Heart left ventricle (tissue), 16 donors: ENCODE measurements around the gene PTPN13. TPM values are rescaled to one million over a fixed set of nuclear protein-coding genes. Genes with fewer than 3 reads are reported as not detected.

Source experiments
- ATAC-seq, 4 donors: fragments of 200-7000 bp; cut with Tn5 transposase; one replicate each; pipeline ENCODE4 v1.9.1; 2020 to 2022; ENCODE audit warnings: moderate library complexity in 4 of 4, mild to moderate bottlenecking in 3 of 4, moderate number of reproducible peaks in 1 of 4
- DNase-seq, 5 donors: peaks; one replicate each; pipeline ENCODE4 v3.0.0-alpha.2; 2020
- H3K27ac ChIP-seq, 12 donors: fragments of 200-600 bp; sonication (generic) in 4 of 12; one replicate each; pipeline versions ENCODE4 v1.5.0 to v1.8.0; 2016 to 2022; ENCODE audit warnings: mild to moderate bottlenecking in 2 of 12
- H3K27me3 ChIP-seq, 9 donors: fragments of 200-600 bp; sonication (generic) in 2 of 9; one replicate each; pipeline versions ENCODE4 v1.5.1 to v1.8.0; 2016 to 2022; ENCODE audit warnings: mild to moderate bottlenecking in 3 of 9
- H3K36me3 ChIP-seq, 9 donors: fragments of 200-600 bp; sonication (generic) in 2 of 9; one replicate each; pipeline versions ENCODE4 v1.5.0 to v1.8.0; 2018 to 2022; ENCODE audit warnings: mild to moderate bottlenecking in 2 of 9
- H3K4me1 ChIP-seq, 12 donors: fragments of 200-600 bp; sonication (generic) in 4 of 12; one replicate each; pipeline versions ENCODE4 v1.5.0 to v1.8.0; 2016 to 2022; ENCODE audit warnings: mild to moderate bottlenecking in 3 of 12
- H3K4me3 ChIP-seq, 12 donors: fragments of 200-600 bp; sonication (generic) in 4 of 12; one replicate each; pipeline versions ENCODE4 v1.5.0 to v1.8.0; 2017 to 2022; ENCODE audit warnings: mild to moderate bottlenecking in 9 of 12, moderate library complexity in 4 of 12
- H3K9me3 ChIP-seq, 12 donors: fragments of 200-600 bp; sonication (generic) in 4 of 12; one replicate each; pipeline versions ENCODE4 v1.5.0 to v1.8.0; 2016 to 2022; ENCODE audit warnings: mild to moderate bottlenecking in 1 of 12
- POLR2A ChIP-seq, 2 donors: fragments of 450-650 bp; IDR thresholded peaks; one replicate each; pipeline ENCODE4 v1.6.1; 2017; ENCODE audit warnings: antibody characterized with exemption in 2 of 2, mild to moderate bottlenecking in 2 of 2, moderate library complexity in 2 of 2
- WGBS, 4 donors: extraction: QIAGEN DNeasy Blood & Tissue Kit in 2 of 4; methylation state at CpG; one replicate each; pipeline versions ENCODE4 v1.1.5 to v1.1.7; 2013 to 2018; 5-methylcytosine and 5-hydroxymethylcytosine counted together
- intact Hi-C, 10 donors: fragments of 100-400 bp; cut with DNase I; formaldehyde crosslinking; loops; one replicate each; pipeline versions ENCODE4 v1.11.1 to v1.14.2; 2022
- polyA plus RNA-seq, 2 donors: library from polyadenylated mRNA; stranded (reverse); fragments of 200-250 nt; gene quantifications; one replicate each; pipeline ENCODE4 v1.2.3, GENCODE V29; 2013
- total RNA-seq, 9 donors: library from RNA; depleted of rRNA in 2 of 9; stranded (reverse); fragments of >200 nt in 2 of 9; fragmentation: NEBNext Ultra II Directional in 3 of 9; extraction: Animal tissue kit (Norgen Biotek cat#: 25700) in 3 of 9; gene quantifications; one replicate each; pipeline versions ENCODE4 v1.1.0 to v1.2.4, GENCODE V29; 2016 to 2023
- TF ChIP-seq, protein P1 (sequence below), 12 donors: fragments of 200-600 bp; sonication (generic) in 4 of 12; IDR thresholded peaks; one replicate each; pipeline versions ENCODE4 v1.5.0 to v1.8.0; 2018 to 2022; ENCODE audit warnings: antibody characterized with exemption in 12 of 12, mild to moderate bottlenecking in 5 of 12
- donor health status: ischemic (EF 13 %, LVEDD 7.1; RV severe dilation, severe dysfunction).
- donor health status: healthy with polysubstance abuse.
- donor health status: DM: no; HTN: yes; CAD: no.
- donor health status: DM: no; HTN: no; CAD: no.
- donor health status: ischemic (EF 25% LVEDD 6.9; RV normal size, moderate dysfunction).
- donor health status: ischemic (EF 25% LVEDD 5.7; RV mildly dilated, moderate dysfunction).
- donor health status: healthy.
- donor health status: DM: yes; HTN: yes; CAD: no.
- donor health status: ischemic (EF 35%, LVEDD 5.7; RV mildly dilated, moderate dysfunction).
- donor health status: nonischemic (EF 11% LVEDD 7.7; RV severe dilation, severe dysfunction).
- donor health status: DM: yes; HTN: yes; CAD: no.
- donor health status: PGD.
- donor health status: ischemic (EF 29% LVEDD 5.4; RV normal size, mild dysfunction).
- donor health status: nonischemic (EF 23%, LVEDD 6.1; RV moderate dilation, normal function).

The PTPN13 gene
- total and polyA plus RNA-seq, 11 donors: 0.60 to 14.3 (median 3.6) TPM

GRCh38 chr4:86685401-86685800 lies 91.3 kb downstream of the PTPN13 start:
- ATAC-seq: no peak

GRCh38 chr4:86686741-86687140 lies 92.6 kb downstream of the PTPN13 start:
- H3K27me3 ChIP-seq: no peaks in the 10 kb centered on the region
- no peak overlapping the region for H3K27ac ChIP-seq
- H3K4me3 ChIP-seq: no peak overlapping the region
- no peak for ATAC-seq
- TF ChIP-seq, protein P1, sequence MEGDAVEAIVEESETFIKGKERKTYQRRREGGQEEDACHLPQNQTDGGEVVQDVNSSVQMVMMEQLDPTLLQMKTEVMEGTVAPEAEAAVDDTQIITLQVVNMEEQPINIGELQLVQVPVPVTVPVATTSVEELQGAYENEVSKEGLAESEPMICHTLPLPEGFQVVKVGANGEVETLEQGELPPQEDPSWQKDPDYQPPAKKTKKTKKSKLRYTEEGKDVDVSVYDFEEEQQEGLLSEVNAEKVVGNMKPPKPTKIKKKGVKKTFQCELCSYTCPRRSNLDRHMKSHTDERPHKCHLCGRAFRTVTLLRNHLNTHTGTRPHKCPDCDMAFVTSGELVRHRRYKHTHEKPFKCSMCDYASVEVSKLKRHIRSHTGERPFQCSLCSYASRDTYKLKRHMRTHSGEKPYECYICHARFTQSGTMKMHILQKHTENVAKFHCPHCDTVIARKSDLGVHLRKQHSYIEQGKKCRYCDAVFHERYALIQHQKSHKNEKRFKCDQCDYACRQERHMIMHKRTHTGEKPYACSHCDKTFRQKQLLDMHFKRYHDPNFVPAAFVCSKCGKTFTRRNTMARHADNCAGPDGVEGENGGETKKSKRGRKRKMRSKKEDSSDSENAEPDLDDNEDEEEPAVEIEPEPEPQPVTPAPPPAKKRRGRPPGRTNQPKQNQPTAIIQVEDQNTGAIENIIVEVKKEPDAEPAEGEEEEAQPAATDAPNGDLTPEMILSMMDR (IDR thresholded peaks at IDR 0.05): no peak
- TF ChIP-seq POLR2A (IDR thresholded peaks at IDR 0.05): no peak
- DNase-seq: no peak
- H3K4me1 ChIP-seq: no peaks in the 10 kb centered on the region
- intact Hi-C loops: no loop called here
- no peaks in the 10 kb centered on the region for H3K9me3 ChIP-seq
- peaks cover 0 to 5% (median 0%) of the 10 kb centered on the region in 9 donors for H3K36me3 ChIP-seq
- 81 to 87% (median 85%) methylated on average over 3 of the region's 3 CpGs for WGBS, 4 donors

More at GRCh38 chr4:86685401-86685800, 91.3 kb downstream of the PTPN13 start:
- WGBS, 4 donors: 57 to 70% (median 61%) methylated on average over 3 of the region's 3 CpGs
- intact Hi-C loops: no loop called here
- Histone ChIP-seq H3K9me3 (no peaks in the 10 kb centered on the region), H3K36me3 (peaks cover 0 to 5% (median 0%) of the 10 kb centered on the region in 9 donors), H3K27me3 (no peaks in the 10 kb centered on the region), H3K4me1 (no peaks in the 10 kb centered on the region), H3K27ac (no peak overlapping the region), H3K4me3 (no peak overlapping the region)
- DNase-seq: no peak
- no peak for TF ChIP-seq POLR2A (IDR thresholded peaks at IDR 0.05)
- TF ChIP-seq, protein P1 (IDR thresholded peaks at IDR 0.05): no peak

- WGBS, 4 donors: 82 to 91% (median 83%) methylated on average over 2 of the region's 2 CpGs
- H3K27me3 ChIP-seq: no peaks in the 10 kb centered on the region
- DNase-seq (no peak), ATAC-seq (no peak)
- no peaks in the 10 kb centered on the region for H3K9me3 ChIP-seq
- no peak overlapping the region for H3K27ac ChIP-seq
- intact Hi-C loops: no loop called here
- TF ChIP-seq POLR2A (IDR thresholded peaks at IDR 0.05): no peak
- TF ChIP-seq, protein P1 (IDR thresholded peaks at IDR 0.05): no peak
- H3K4me3 ChIP-seq: no peak overlapping the region
- peaks cover 0 to 5% (median 0%) of the 10 kb centered on the region in 9 donors for H3K36me3 ChIP-seq
- H3K4me1 ChIP-seq: no peaks in the 10 kb centered on the region
Measured at GRCh38 chr4:86688026-86688425, 93.9 kb downstream of the PTPN13 start.

DNA sequence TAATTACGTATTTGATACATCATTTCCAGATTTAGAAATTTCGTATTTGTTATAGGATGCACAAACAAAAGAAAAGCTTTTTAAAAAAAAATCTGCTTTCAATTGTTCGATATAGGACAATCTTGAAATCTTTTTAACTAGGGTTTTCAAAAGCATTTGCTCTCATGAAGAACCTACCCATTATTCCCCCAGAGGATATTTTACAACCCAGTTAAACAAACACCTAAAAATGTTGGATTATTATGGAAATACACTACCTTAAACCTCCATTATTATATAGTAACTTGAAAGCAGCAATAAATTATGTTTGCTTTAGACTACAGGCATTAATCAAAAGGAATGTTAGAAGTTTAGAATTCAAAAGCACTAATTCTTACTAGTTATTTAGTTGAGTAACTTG lies 110.5 kb downstream of the PTPN13 start:
- no peak for ATAC-seq
- H3K4me3 ChIP-seq: no peak overlapping the region

More for the DNA sequence above, 110.5 kb downstream of the PTPN13 start:
- no peaks in the 10 kb centered on the region for H3K4me1 ChIP-seq
- no peak overlapping the region for H3K27ac ChIP-seq
- H3K36me3 ChIP-seq: no peaks in the 10 kb centered on the region
- intact Hi-C loops: no loop called here
- WGBS, 4 donors: 83 to 92% (median 90%) methylated on average over 3 of the region's 3 CpGs
- no peaks in the 10 kb centered on the region for H3K9me3 ChIP-seq
- TF ChIP-seq POLR2A (IDR thresholded peaks at IDR 0.05): no peak
- TF ChIP-seq, protein P1 (IDR thresholded peaks at IDR 0.05): no peak
- H3K27me3 ChIP-seq: no peaks in the 10 kb centered on the region
- DNase-seq: no peak
